Stimulated activated CD4-positive, alpha-beta T cell treated with anti-CD3 and anti-CD28 coated beads, Interleukin-2, amount 100 ng/mL, for 48 hours (primary cell): Measurements from ENCODE around the gene SNAPIN.

Source experiments
- DNase-seq, 2 donors: peaks; one replicate each; pipeline ENCODE4 v3.0.0-alpha.2; 2020

The SNAPIN gene, protein sequence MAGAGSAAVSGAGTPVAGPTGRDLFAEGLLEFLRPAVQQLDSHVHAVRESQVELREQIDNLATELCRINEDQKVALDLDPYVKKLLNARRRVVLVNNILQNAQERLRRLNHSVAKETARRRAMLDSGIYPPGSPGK

DNA sequence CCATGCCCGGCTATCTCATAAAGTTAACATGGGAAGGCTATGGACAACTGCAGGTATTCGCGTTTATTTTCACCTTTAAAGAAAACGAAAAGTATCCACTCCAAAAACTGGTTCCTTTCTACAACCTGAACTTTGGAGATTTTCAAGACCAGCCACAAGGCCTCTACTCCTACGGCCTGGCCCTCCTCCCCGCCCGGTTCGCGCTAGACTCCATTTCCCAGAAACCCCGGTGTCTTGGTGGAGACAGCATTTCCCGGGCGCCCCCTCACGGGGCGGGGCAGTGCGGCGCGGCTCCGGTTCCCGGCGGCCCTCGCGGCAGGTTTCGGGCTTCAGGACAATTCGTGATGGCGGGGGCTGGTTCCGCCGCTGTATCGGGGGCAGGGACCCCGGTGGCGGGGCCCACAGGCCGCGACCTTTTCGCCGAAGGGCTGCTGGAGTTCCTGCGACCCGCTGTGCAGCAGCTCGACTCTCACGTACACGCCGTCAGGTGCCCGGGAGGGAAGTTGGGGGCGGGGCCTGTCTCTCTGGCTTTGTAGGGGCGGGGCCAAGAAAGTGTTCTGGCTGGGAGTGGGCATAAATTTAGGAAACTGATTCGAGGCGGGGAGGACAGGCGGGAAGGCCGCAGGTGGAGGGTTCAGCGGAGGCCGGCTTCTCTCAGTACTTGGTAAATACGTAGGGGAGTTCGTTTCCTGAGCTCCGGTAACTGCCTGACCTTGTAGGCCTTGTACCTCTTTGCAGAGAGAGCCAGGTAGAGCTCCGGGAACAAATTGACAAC lies at the start of gene SNAPIN:
SNAPIN (plus strand) TSS at position 304 of the 775 bp plus-strand sequence; CDS start at position 345, 41 bp downstream.
- DNase-seq, result peak; percentile 85 to 91

DNA sequence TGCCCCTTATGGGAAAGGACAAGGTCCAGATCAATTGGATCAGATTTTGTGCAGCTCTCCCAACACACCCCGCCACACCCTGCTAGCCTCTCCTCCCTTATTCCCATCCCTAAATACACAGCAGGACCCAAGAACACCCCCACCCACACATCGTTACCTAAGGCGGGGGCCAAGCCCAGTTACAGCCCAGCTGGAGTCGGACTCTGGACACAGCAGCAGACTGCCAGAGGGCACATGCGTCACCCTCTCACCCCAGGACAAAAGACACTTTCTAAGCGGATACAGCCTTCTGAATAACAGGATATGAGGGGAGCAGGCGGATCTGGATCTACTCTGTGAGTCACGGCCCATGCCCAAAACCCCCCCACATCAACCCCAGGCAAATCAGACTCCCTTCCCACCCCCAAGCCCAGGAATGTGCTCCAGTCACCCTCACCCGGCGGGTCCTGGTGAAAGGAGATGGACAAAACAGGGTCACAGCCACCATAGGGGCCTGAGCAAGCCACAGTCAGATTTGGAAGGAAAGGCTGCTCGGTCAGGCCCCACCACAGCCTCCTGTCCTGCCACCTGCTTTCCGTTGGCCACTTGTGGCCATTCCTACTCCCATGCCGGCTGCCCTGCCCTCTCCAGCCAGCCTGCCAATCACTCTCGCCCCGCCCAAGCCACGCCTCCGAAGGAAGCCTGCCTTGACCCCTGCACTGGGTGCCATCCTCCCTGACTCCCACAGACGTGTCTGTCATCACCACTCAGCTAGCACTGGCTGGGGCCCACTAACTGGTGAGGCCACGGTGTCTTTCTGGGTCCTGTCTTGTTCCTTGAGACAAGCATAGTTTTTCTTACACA lies 49.5 kb upstream of the SNAPIN start:
- no peak for DNase-seq

- DNase-seq, result no peak
These were observed 49.0 kb upstream of the SNAPIN start for GRCh38 chr1:153609585-153609907.

DNA sequence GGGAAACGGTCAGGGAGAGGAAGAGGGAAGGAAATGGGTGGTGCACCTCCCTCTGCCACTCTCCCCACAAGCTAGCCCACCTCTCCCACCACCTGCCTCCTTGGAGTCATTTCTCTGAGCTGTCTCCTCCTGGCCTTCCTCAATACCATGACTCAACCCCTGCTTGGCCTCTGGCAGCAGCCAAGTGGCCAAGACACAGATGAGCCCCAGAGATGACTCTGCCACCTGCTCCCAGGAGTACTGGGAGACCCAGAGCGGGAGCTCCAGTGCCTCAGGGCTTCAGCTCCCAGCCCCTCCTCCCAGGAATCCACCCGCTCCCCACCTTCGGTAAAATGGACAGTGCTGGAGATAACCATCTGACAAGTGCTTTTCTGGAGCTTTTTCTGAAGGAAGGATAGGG lies 48.2 kb upstream of the SNAPIN start:
- no peak for DNase-seq

DNA sequence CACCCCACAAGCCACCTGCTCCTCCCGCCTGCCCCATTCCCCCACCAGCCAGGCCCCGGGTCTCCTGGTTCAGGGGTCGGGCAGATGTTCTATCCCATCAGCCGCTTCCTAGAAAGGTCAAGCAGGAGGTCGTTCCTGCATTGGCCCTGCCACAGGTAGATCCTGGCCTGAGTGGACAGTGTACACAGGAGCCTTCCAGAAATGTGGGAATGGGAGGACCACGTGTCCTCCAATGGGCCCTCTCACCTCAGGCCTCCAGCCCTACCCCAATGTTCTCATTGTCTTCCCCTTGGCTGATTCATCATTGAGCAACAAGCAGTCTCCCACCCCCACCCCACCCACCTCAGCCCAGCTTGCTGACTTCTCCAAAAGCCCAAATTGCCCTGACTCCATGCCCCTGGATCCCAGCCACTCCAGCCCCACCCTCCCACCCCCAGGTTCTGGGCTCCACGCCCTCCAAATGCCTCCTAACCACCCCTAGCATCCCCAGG lies 47.6 kb upstream of the SNAPIN start:
- DNase-seq, result no peak

GRCh38 chr1:153611356-153611755 lies 47.1 kb upstream of the SNAPIN start:
- DNase-seq, result no peak

DNA sequence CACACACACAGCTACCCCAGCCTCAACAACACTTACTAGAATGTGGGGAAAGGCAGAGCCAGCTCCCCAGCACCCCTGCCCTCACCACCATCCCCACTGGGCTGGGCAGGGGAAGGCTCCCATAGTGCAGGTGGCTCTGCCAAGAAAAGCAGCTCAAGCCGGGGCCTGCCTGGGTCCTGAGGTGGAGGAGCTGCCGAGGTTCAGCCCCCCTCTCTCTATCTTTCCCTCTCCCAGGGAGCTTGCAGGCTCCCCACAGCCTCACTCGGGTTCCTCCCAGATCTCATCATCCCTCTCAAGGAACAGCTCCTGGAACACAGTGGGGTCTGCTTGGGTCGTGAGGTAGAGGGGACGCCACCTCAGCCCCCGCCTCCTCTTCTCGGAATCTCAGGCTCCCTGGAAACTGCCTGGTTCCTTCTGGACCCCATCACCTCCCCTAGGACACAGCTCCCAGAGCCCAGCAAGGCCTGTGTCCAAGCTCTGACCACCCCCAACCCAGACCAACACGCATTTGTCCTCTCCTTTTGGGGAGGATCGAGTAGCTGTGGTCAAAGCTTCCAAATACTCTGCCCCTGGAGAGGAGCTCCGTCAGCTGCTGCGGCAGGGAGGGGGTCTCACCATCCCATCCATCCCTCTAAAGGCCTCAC lies 46.3 kb upstream of the SNAPIN start:
- no peak for DNase-seq

DNA sequence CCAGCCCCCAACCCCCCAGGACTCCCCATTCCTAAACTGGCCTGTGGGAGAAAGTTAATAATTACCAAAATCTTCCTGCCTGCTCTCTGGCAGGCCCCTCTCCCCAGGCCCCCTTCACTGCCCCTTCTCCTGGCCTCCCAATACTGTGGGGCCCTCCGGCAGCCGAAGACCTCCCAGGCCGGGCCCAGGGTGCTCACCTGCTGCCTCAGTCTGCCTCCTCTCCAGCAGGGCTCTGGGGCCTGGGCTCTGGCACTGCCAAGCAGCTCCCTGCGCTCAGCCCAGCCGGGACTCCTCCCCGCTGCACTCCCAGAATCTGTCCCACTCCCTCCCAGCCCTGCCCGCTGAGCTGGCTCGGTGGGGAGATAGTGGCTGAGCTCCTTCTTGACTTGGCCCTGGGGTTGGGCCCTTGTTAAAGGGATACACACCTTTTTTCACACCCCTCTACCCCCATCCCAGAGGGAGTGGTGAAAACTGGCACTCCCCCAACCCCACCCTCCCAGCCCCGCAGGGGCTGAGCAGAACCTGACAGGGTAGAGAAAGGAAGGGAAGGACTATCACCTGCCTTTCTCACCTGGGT lies 45.7 kb upstream of the SNAPIN start, which contains the start of gene S100A16:
S100A16 (minus strand) TSS at position 383 of the 577 bp plus-strand sequence. CDS start 4,986 bp downstream, outside the sequence.
- DNase-seq, result no peak

DNA sequence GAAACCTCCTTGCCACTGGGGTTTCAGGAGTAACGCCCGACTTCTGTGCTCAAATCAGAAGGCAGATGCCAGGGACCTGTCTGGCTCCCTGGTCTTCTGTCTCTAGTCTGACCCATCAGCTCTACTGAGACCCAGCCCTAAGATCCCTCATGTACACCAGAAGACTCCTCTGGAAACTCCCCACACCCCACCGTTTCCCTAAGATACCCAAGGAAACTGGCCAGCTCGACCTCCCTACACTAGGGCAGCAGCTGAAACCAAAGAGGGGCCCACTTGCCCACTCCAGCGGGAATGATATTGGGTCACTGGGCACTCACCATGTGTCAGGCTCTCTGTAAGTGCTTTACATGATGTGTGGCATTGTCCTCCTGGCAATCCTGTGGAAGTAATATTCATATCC lies 45.1 kb upstream of the SNAPIN start:
- no peak for DNase-seq

DNA sequence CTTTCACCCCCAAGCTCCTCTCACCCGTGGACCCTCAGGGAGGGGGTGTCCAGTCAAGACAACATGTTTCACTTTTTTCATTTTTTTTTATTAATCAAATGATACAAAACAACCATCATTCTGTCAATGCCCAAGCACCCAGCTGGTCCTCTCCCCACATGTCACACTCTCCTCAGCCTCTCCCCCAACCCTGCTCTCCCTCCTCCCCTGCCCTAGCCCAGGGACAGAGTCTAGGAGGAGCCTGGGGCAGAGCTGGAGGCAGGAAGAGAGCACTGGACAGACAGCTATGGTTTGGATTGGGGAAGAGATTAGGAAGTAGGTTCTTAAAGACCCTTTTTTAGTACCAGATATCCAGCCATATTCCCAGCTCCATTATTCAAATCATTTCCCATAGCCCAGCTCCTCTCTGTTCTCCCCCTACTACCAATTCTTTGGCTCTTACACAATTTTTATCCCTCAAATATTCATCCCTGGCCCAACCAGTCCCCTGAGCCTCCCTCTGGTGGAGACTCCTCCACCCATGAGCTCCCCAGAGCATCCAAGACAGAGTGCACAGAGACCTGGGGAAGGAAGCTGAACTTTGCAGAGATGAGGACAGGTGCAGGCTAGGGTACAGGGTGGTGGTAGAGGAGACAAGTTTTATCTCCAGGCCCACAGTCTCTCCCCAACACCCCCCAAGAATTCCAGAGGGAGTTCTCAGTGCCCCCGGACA lies 44.2 kb upstream of the SNAPIN start:
- DNase-seq, result no peak

GRCh38 chr1:153614906-153615305 lies 43.6 kb upstream of the SNAPIN start:
- DNase-seq, result no peak

DNA sequence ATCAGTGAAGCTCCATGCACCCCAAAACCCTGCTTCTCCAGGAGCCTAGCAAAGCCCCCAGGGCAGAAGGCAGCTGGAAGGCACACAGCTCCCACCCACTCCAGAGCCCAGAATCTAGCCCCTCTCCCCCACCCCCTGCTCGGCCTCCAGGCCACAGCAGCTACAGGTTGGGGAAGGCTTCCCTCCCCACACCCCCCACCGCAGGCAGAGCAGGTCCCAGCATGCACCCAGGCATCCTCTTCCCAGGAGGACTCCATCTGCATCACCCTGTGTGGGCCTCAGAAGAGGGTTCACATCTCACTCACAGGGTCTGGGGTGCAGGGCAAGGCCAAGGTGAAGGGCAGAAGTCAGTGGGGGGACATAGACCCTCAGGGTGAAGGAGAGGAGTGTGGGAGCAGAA lies 43.1 kb upstream of the SNAPIN start:
- no peak for DNase-seq

DNA sequence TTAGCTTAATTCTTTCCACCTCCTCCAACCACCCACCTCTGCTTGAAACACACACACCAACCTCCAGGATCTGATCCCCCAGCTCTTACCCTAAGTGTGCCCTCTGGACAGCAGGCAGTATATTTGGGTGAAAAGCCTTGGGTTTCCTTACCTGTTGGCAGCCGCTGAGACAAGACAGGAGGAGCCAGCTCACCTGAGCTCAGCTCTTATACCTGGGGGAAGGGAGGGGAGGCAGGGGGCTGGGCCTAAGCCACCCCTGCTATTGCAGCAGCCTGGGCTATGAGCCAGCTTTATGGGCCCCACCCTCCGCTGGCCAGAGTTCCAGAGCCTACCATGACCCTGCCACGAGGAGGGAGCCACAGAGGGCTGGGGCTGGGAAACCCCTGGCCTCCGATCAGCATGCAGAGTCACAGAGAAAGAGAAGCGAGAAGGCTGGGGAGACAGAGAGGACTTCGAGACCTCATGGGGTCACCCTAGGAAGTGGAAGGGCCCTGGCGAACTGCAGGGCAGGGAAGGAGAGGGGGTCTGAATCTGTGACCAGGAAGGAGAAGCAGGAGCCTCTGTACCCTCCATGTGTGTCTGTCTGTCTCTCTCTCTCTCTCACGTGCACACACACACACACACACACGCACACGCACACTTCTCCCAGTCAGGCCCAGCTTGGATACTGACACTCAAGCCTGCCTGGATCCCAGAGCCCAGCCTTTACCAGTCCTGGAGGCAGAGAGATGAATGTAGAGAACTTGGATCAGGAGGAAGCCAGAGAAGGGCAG lies 42.2 kb upstream of the SNAPIN start, which contains the start of gene S100A14:
S100A14 (minus strand) TSS at position 182 of the 773 bp plus-strand sequence. CDS start 467 bp downstream, outside the sequence.
- DNase-seq, result no peak

GRCh38 chr1:153616917-153617311 lies 41.6 kb upstream of the SNAPIN start:
- no peak for DNase-seq

GRCh38 chr1:153617663-153618062 lies 40.8 kb upstream of the SNAPIN start:
- DNase-seq, result peak; percentile 63 to 75

- no peak for DNase-seq
These were observed 39.3 kb upstream of the SNAPIN start for GRCh38 chr1:153619171-153619570.

DNA sequence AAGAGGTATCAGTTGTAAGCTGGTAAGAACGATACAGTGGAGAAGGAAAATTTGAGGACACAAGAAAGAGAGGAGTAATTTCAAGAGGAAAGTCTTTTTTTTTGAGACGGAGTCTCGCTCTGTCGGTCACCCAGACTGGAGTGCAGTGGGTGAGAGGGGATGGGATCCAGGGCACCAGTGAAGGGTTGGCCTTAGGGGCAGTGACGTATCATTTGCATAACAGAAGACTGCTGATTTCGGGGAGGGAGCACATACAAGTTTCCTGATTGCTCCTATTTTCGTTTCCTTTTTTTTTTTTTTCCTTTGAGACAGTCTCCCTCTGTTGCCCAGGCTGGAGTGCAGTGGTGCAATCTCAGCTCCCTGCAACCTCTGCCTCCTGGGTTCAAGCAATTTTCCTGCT lies 35.4 kb upstream of the SNAPIN start:
- no peak for DNase-seq

GRCh38 chr1:153624965-153625611 lies 33.4 kb upstream of the SNAPIN start:
- DNase-seq, result no peak

DNA sequence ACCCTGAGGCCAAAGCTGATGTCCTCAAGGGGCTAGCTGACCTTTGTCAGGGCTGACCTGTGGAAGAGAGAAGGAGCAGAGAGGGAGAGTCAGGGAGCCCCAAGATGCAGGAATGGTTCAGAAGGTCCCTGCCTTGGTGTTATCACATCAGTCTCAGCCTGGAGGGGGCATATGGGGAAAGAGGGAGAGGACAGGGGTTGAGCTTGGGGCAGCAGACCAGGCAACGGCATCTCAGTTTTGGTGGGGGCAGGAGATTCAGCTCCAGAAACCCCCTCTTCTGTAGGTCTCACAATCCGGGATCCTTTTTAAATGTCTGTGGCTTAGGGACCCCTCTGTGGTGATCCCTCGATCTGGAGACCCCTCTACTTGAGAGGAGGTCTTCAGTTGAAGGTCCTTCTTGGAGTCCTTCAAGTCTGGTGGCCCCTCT lies 32.0 kb upstream of the SNAPIN start:
- DNase-seq, result no peak

DNA sequence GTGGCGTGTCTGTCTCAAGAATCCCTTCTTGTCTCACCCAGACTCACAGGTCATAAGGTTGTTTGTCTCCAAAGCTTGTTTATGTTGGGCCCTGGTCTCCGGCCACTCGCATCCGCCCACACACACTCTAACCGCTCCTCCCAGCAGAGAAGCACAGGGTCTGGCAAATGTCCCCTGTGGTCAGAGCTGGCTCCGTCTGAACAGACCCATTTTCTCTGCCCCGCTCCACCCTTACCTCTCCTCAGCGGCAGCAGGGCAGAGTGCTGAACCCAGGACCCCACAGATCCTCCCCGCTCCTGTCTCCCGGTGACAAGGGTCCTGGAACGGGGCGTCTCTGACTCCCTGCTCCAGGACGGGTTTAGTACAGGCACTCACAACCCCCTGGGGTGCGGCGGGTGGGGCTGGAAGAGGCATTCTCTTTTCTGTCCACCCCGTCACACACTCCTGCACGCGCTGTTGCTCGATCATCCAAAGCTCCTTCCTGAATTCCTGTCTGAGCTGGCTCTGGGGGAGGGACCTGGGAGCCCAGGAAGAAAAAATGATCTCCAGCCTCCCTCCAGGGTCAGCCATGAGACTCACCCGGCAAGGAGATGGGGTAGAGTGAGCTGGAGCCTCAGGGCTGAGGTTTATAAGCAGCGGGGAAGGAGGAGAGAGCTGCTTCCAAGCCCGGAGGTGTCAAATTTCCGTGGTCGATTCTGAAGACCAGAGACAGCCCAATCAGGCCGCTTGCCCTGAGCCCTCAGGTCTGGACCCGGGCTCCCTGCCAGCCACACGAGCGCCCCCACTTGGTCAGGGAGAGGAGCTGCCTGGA lies 31.4 kb upstream of the SNAPIN start, which contains the start of gene S100A13:
S100A13 (minus strand) TSS at position 602 of the 811 bp plus-strand sequence. CDS start 1,033 bp downstream, outside the sequence.
- DNase-seq, result no peak
